Measurements from ENCODE around the gene IPP. TPM values are rescaled to one million over a fixed set of nuclear protein-coding genes. Genes with fewer than 3 reads are reported as not detected.

Gene IPP
- total RNA-seq: 10 to 100 TPM; 13.4 to 14.3 TPM

DNA sequence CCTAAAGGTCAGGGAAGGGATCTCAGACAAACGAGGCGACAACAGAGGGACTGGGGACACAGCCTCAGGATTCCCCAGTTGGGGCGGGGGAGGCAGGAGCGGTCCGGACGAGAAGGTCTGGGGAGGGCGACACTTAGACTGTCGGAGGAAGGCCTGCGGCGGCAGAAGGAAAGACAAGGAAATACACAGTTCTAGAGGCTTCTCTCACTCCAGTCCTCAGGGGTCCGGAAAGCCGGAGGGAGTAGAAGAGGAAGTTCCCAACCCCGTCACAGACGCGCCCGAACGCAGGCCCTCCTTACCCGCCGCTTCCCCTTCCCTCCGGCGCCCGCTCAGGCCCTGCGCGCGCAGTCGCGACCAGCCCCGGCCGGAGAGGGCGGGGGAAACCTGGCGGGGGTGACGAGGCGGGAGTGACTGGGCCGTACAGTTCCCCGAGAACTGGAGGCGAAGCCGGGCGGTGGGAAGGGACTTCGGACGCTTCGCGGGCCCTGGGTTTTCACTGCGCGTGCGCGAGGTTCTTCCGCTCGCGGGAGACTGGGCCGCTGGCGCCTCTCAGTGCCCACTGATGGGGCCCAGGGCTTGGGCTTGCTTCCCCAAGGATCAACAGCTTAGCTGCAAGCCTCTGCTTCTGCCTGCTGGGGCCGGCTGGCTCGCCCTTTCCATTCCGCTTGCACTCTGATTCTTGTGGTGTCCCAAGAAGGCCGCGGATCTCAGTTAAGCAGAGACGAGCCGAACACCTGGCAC is at the start of gene IPP:
Gene IPP, minus strand, starts transcription at position 356 of the 741 bp plus-strand sequence. CDS start 4,242 bp downstream, outside the sequence.
- Mint-ChIP-seq H3K27ac (peak within 1 kb of the TSS; percentile 99), H3K9me3 (peaks cover 10% of the 10 kb centered on the region), H3K4me1 (peaks cover 7% of the 10 kb centered on the region), H3K36me3 (peaks cover 10% of the 10 kb centered on the region), H3K4me3 (peak within 1 kb of the TSS; percentile 96), H3K27me3 (no peaks in the 10 kb centered on the region)
- ATAC-seq (ENCODE audit: low read depth) (peak; percentile 98), DNase-seq (peak; percentile 94)
- POLR2A ChIA-PET: interaction anchor here (0.6 to 1.7 kb wide), 5 partner anchors 13 to 164 kb away, joined by 3 to 10 read pairs (median 5); partner anchors contain the start of genes GPBP1L1 and TMEM69

- Mint-ChIP-seq H3K4me1 (no peaks in the 10 kb centered on the region), H3K9me3 (no peaks in the 10 kb centered on the region), H3K27ac (no peak overlapping the region), H3K36me3 (no peaks in the 10 kb centered on the region), H3K4me3 (no peak overlapping the region), H3K27me3 (peaks cover 32% of the 10 kb centered on the region)
- ATAC-seq (ENCODE audit: low read depth) (no peak), DNase-seq (no peak)
- POLR2A ChIA-PET: no interaction called here
Observed at GRCh38 chr1:45796946-45797345, 46.5 kb upstream of the IPP start.

GRCh38 chr1:45796381-45796780 is 45.9 kb upstream of the IPP start:
- no peak overlapping the region for H3K4me3 Mint-ChIP-seq
- POLR2A ChIA-PET: interaction anchor here (0.7 kb wide), 1 partner anchor 470 kb away, joined by 3 read pairs; no protein-coding TSS in a partner anchor
- no peaks in the 10 kb centered on the region for H3K4me1 Mint-ChIP-seq
- H3K27ac Mint-ChIP-seq: no peak overlapping the region
- ATAC-seq (ENCODE audit: low read depth) (no peak), DNase-seq (no peak)
- H3K36me3 Mint-ChIP-seq: no peaks in the 10 kb centered on the region
- no peaks in the 10 kb centered on the region for H3K9me3 Mint-ChIP-seq
- H3K27me3 Mint-ChIP-seq: peaks cover 37% of the 10 kb centered on the region

DNA sequence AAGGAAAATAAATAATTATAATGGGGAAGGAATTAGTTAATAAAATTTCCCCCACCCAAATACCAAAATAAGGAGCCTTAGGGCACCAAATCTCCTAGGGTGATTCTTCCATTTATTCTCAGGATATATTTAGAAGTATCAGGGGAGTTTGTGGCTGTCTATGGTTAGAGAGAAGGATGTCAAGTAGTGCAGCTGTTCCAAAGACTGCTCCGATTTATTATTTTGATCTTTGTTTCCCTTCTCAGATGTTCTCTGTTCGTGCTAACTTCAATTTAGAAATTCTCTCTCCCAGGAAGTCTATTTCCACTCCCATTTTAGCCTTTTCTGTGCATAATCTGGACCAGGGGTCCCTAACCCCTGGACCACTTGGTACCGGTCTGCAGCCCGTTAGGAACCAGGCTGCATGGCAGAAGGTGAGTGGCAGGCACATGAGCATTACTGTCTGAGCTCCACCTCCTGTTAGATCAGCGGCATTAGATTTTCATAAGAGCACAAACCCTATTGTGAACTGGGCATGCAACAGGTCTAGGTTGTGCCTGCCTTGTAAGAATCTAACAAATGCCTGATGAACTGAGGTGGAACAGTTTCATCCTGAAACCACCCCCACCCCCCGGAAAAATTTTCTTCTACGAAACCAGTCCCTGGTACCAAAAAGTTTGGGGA is 43.6 kb upstream of the IPP start:
- ATAC-seq (ENCODE audit: low read depth): no peak
- H3K9me3 Mint-ChIP-seq: no peaks in the 10 kb centered on the region
- no peaks in the 10 kb centered on the region for H3K36me3 Mint-ChIP-seq
- no peak overlapping the region for H3K27ac Mint-ChIP-seq
- DNase-seq: no peak
- H3K4me3 Mint-ChIP-seq: no peak overlapping the region
- H3K27me3 Mint-ChIP-seq: peaks cover 43% of the 10 kb centered on the region
- H3K4me1 Mint-ChIP-seq: no peaks in the 10 kb centered on the region
- POLR2A ChIA-PET: no interaction called here

GRCh38 chr1:45792744-45793143 is 42.3 kb upstream of the IPP start:
- H3K36me3 Mint-ChIP-seq: no peaks in the 10 kb centered on the region
- no peak overlapping the region for H3K27ac Mint-ChIP-seq
- DNase-seq (no peak), ATAC-seq (ENCODE audit: low read depth) (no peak)
- no peaks in the 10 kb centered on the region for H3K9me3 Mint-ChIP-seq
- peaks cover 45% of the 10 kb centered on the region for H3K27me3 Mint-ChIP-seq
- peaks cover under 1% of the 10 kb centered on the region for H3K4me1 Mint-ChIP-seq
- H3K4me3 Mint-ChIP-seq: no peak overlapping the region
- POLR2A ChIA-PET: no interaction called here

DNA sequence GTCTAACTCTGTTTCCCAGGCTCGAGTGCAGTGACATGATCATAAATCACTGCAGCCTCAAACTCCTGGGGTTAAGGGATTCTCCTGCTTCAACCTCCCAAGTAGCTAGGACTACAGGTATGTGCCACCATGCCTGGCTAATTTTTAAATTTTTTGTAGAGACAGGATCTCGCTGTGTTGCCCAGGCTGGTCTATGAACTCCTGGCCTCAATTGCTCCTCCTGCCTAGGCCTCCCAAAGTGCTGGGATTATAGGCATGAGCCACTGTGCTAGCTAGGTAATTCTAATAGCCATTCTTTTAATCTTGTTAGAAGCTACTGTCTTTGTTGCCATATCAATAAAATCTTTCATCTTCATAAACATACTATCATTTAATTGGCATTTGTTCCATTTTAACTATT is 39.1 kb upstream of the IPP start:
- Mint-ChIP-seq H3K27ac (no peak overlapping the region), H3K9me3 (no peaks in the 10 kb centered on the region), H3K4me3 (no peak overlapping the region), H3K4me1 (peaks cover 14% of the 10 kb centered on the region), H3K27me3 (peaks cover 61% of the 10 kb centered on the region), H3K36me3 (peaks cover 2% of the 10 kb centered on the region)
- DNase-seq: no peak
- no peak for ATAC-seq (ENCODE audit: low read depth)
- POLR2A ChIA-PET: no interaction called here

DNA sequence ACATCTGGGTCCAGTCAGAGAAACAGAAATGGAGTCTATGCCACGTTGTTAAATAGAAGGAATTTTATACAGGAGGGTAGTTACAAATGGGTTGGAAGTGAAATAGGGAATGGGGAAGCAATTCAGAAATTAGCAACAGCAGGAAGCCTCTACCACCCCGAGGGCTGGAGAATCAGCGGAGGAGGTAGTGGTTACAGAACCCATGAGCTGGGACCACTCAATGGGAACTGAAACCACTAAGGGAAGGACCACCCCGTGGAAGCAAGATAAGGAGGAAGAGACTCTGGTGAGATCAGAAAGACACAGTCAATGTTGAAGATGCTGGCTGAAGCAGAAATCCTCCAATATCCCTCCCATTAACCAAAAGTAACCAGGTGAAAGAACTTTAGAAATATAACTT is 37.5 kb upstream of the IPP start:
- H3K4me3 Mint-ChIP-seq: no peak overlapping the region
- POLR2A ChIA-PET: no interaction called here
- H3K4me1 Mint-ChIP-seq: peaks cover 14% of the 10 kb centered on the region
- peaks cover 2% of the 10 kb centered on the region for H3K36me3 Mint-ChIP-seq
- ATAC-seq (ENCODE audit: low read depth) (no peak), DNase-seq (no peak)
- H3K27me3 Mint-ChIP-seq: peaks cover 57% of the 10 kb centered on the region
- H3K27ac Mint-ChIP-seq: no peak overlapping the region
- H3K9me3 Mint-ChIP-seq: no peaks in the 10 kb centered on the region

DNA sequence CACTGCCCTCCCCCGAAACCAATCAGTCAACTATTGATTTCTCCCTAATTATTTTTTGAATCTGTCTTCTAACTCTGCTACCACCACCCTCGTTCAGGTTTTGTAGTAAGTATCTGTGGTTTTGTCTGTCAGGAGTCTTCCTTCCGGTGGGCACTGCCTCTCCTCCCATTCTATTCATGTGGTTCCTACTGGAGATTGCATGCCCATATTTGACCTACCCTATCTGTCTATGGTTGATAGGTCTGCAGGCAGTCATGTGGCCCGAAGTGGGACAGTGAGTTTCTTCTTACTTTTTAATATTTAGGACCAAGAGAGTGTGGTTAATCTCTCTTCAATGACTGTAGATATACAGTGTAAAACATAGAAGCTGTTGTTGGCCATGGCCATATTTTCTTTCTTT is 35.1 kb upstream of the IPP start:
- Mint-ChIP-seq H3K27ac (peak overlapping the region; percentile 57), H3K9me3 (no peaks in the 10 kb centered on the region), H3K4me3 (peak overlapping the region; percentile 82), H3K36me3 (peaks cover 2% of the 10 kb centered on the region), H3K27me3 (peaks cover 56% of the 10 kb centered on the region), H3K4me1 (peaks cover 14% of the 10 kb centered on the region)
- POLR2A ChIA-PET: interaction anchor here (0.7 kb wide), 1 partner anchor 43 kb away, joined by 3 read pairs; no protein-coding TSS in a partner anchor
- peak; percentile 38 for DNase-seq
- ATAC-seq (ENCODE audit: low read depth): peak; percentile 99

DNA sequence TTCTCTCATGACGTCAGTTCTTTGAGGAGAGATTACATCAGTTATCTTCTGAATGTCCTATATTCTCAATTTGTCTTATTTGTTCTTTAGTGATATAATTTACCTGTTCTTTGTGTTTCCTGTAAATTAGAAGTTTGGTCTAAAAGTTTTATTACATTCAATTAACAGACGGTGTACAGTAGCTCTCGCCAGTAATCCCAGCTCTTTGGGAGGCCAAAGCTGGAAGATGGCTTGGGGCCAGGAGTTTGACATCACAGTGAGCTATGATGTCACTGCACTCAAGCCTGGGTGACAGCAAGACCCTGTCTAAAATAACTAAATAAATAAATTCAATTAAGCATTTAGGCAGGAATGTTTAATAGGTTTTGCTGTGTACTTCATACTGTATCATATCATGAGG is 25.3 kb upstream of the IPP start:
- Mint-ChIP-seq H3K27me3 (peaks cover 17% of the 10 kb centered on the region), H3K27ac (no peak overlapping the region), H3K9me3 (no peaks in the 10 kb centered on the region), H3K4me3 (no peak overlapping the region), H3K36me3 (no peaks in the 10 kb centered on the region), H3K4me1 (no peaks in the 10 kb centered on the region)
- no peak for ATAC-seq (ENCODE audit: low read depth)
- DNase-seq: no peak
- POLR2A ChIA-PET: interaction anchor here (0.7 kb wide), 1 partner anchor 914 kb away, joined by 3 read pairs; no protein-coding TSS in a partner anchor

- no peak overlapping the region for H3K4me3 Mint-ChIP-seq
- no peak for ATAC-seq (ENCODE audit: low read depth)
- POLR2A ChIA-PET: no interaction called here
- H3K9me3 Mint-ChIP-seq: no peaks in the 10 kb centered on the region
- H3K36me3 Mint-ChIP-seq: no peaks in the 10 kb centered on the region
- peaks cover 9% of the 10 kb centered on the region for H3K27me3 Mint-ChIP-seq
- no peaks in the 10 kb centered on the region for H3K4me1 Mint-ChIP-seq
- no peak for DNase-seq
- no peak overlapping the region for H3K27ac Mint-ChIP-seq
Observed at GRCh38 chr1:45772971-45773370, 22.5 kb upstream of the IPP start.

DNA sequence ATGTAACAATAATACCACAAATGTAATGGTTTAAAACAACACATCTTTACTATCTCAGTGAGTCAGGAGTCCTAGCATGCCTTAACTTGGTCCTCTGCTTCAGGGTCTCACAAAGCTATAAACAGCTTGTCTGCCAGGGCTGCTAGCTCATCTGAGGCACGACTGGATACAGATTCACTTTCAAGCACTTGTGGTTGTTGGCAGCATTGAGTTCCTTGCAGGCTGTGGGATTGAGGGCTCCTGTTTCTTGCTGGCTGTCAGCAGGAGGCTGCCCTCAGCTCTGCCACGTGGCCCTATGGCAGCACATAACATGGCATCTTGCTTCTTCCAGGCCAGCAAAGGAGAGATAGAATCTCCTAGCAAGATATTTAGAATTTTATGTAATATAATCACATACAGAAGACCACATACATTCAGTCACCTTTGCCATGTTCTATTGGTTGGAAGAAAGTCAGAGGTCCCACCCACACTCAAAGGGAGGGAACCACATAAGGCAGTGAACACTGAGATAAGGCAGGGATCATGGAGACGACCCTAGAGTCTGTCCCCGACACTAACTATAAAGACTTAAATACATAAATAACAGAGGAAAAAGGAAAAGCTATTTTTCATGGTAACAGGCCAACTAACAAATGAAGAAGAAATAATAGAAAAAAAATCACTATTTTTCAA is 18.9 kb upstream of the IPP start:
- no peak overlapping the region for H3K4me3 Mint-ChIP-seq
- POLR2A ChIA-PET: no interaction called here
- H3K27me3 Mint-ChIP-seq: peaks cover 7% of the 10 kb centered on the region

GRCh38 chr1:45767035-45767434 is 16.6 kb upstream of the IPP start:
- Mint-ChIP-seq H3K4me3 (no peak overlapping the region), H3K27me3 (peaks cover 9% of the 10 kb centered on the region), H3K4me1 (no peaks in the 10 kb centered on the region), H3K9me3 (no peaks in the 10 kb centered on the region), H3K36me3 (no peaks in the 10 kb centered on the region), H3K27ac (no peak overlapping the region)
- DNase-seq: no peak
- POLR2A ChIA-PET: no interaction called here
- ATAC-seq (ENCODE audit: low read depth): no peak

More for the DNA sequence above, 18.9 kb upstream of the IPP start:
- no peaks in the 10 kb centered on the region for H3K4me1 Mint-ChIP-seq
- DNase-seq (no peak), ATAC-seq (ENCODE audit: low read depth) (no peak)
- H3K36me3 Mint-ChIP-seq: no peaks in the 10 kb centered on the region
- no peak overlapping the region for H3K27ac Mint-ChIP-seq
- H3K9me3 Mint-ChIP-seq: no peaks in the 10 kb centered on the region

DNA sequence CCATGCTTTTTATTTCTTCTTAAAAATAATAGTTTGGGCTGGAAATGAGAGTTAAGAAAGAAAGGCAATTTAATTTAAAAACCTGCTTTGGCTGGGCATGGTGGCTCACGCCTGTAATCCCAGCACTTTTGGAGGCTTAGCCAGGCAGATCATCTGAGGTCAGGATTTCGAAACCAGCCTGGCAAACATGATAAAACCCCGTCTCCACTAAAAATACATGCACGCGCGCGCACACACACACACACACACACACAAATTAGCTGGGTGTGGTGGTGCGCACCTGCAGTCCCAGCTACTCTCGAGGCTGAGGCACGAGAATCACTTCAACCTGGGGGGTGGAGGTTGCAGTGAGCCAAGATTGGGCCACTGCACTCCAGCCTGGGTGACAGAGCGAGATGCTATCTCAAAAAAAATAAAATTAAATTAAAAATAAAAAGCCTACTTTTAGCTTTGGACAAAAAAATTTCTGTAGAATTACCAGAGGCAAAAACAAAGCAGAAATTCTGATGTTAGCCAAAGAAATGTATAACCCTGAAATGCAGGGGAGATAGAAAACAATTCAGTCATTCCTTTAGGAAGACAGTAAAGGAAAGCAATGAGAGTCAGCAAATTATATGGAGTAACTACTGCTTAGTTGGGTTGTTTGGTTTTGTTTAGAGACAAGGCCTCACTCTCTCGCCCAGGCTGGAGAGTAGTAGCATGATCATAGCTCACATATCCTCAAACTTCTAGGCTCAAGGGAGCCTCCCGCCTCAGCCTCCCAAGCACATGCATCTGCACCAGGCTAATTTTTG is 15.7 kb upstream of the IPP start:
- H3K27ac Mint-ChIP-seq: no peak overlapping the region
- H3K27me3 Mint-ChIP-seq: peaks cover 9% of the 10 kb centered on the region
- H3K9me3 Mint-ChIP-seq: no peaks in the 10 kb centered on the region
- H3K4me3 Mint-ChIP-seq: no peak overlapping the region
- DNase-seq (no peak), ATAC-seq (ENCODE audit: low read depth) (no peak)
- no peaks in the 10 kb centered on the region for H3K4me1 Mint-ChIP-seq
- POLR2A ChIA-PET: no interaction called here
- no peaks in the 10 kb centered on the region for H3K36me3 Mint-ChIP-seq
